Left lung (tissue), 10 donors: ENCODE data around the gene CHKB. TPM values are rescaled to one million over a fixed set of nuclear protein-coding genes. Genes with fewer than 3 reads are reported as not detected.

Source experiments
- ATAC-seq: fragments of 200-7000 bp; cut with Tn5 transposase; one replicate; pipeline ENCODE4 v1.9.1; 2020; ENCODE audit warnings: moderate library complexity
- DNase-seq, 4 donors: peaks; one replicate each; pipeline ENCODE4 v3.0.0-alpha.2; 2013 to 2020
- H3K27ac ChIP-seq, 2 donors: fragments of 200-600 bp; sonication (generic) in 1 of 2; one replicate each; pipeline versions ENCODE4 v1.5.0 to v1.8.0; 2020 to 2021
- H3K27me3 ChIP-seq, 2 donors: fragments of 200-600 bp; sonication (generic) in 1 of 2; one replicate each; pipeline versions ENCODE4 v1.5.0 to v1.8.0; 2020 to 2021
- H3K36me3 ChIP-seq, 2 donors: fragments of 200-600 bp; sonication (generic) in 1 of 2; one replicate each; pipeline versions ENCODE4 v1.5.0 to v1.8.0; 2020 to 2021
- H3K4me1 ChIP-seq, 2 donors: fragments of 200-600 bp; one replicate each; pipeline ENCODE4 v1.8.0; 2021
- H3K4me3 ChIP-seq, 2 donors: fragments of 200-600 bp; sonication (generic) in 1 of 2; one replicate each; pipeline versions ENCODE4 v1.5.0 to v1.8.0; 2020 to 2021; ENCODE audit warnings: mild to moderate bottlenecking in 1 of 2
- H3K9me3 ChIP-seq, 2 donors: fragments of 200-600 bp; sonication (generic) in 1 of 2; one replicate each; pipeline versions ENCODE4 v1.5.0 to v1.8.0; 2020 to 2021
- intact Hi-C, 2 donors: fragments of 100-400 bp; cut with DNase I; formaldehyde crosslinking; loops; one replicate each; pipeline versions ENCODE4 v1.11.2 to v1.14.2; 2022
- polyA plus RNA-seq, 6 donors: library from polyadenylated mRNA; unstranded; fragments of 120-200 nt; gene quantifications; one replicate each; pipeline ENCODE4 v1.2.1, GENCODE V29; 2013; ENCODE audit not compliant: insufficient read length in 6 of 6
- total RNA-seq, 2 donors: library from RNA; stranded (reverse); fragmentation: NEBNext Ultra II Directional; extraction: Animal tissue kit (Norgen Biotek cat#: 25700); gene quantifications; one replicate each; pipeline ENCODE4 v1.2.1, GENCODE V29; 2021
- TF ChIP-seq, protein P1 (sequence below), 2 donors: fragments of 200-600 bp; sonication (generic) in 1 of 2; IDR thresholded peaks; one replicate each; pipeline versions ENCODE4 v1.5.0 to v1.8.0; 2021; ENCODE audit warnings: antibody characterized with exemption in 2 of 2
- donor health status: DM: no; HTN: yes; CAD: no.
- donor health status: DM: no; HTN: no; CAD: no.

CHKB gene
- total and polyA plus RNA-seq, 8 donors = 67.4 to 94.0 (median 83.8) TPM

DNA sequence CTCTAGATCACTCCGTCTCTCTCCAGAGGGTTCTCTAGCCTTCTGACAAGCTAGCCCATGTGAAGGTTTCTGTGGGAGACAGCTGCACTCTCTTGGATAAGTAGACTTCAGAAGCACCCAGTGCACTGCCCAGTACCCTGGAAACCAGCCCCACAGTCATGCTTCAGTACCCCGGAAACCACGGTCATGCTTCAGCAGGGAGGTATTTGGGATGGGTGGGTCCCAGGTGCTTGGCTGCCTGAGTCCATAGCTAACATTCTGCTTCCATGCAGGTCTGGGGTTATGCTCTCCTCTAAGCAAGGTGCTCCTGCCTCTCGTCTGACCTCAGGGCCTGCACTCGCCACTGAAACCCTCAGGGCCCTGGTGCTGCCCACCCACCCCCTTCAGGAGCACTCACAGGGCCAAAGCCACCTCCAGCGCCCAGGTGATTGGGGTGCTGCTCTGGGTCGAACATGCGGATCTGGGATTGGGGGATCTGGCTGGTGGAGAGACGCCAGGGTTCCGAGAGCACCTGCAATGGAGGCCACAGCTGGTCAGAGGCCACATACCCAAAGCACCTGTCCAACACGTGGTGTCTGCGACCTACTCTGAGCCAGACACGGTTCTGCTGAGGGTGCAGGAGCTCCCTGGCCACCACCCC lies 12.6 kb downstream of the CHKB start:
- Histone ChIP-seq H3K27me3 (no peaks in the 10 kb centered on the region), H3K9me3 (no peaks in the 10 kb centered on the region), H3K4me3 (no peak overlapping the region), H3K27ac (no peak overlapping the region), H3K36me3 (peaks cover 0 to 63% of the 10 kb centered on the region in 2 donors), H3K4me1 (no peaks in the 10 kb centered on the region)
- ATAC-seq = no peak
- DNase-seq = no peak
- intact Hi-C loops = no loop called here
- TF ChIP-seq, protein P1, sequence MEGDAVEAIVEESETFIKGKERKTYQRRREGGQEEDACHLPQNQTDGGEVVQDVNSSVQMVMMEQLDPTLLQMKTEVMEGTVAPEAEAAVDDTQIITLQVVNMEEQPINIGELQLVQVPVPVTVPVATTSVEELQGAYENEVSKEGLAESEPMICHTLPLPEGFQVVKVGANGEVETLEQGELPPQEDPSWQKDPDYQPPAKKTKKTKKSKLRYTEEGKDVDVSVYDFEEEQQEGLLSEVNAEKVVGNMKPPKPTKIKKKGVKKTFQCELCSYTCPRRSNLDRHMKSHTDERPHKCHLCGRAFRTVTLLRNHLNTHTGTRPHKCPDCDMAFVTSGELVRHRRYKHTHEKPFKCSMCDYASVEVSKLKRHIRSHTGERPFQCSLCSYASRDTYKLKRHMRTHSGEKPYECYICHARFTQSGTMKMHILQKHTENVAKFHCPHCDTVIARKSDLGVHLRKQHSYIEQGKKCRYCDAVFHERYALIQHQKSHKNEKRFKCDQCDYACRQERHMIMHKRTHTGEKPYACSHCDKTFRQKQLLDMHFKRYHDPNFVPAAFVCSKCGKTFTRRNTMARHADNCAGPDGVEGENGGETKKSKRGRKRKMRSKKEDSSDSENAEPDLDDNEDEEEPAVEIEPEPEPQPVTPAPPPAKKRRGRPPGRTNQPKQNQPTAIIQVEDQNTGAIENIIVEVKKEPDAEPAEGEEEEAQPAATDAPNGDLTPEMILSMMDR (IDR thresholded peaks at IDR 0.05) = no peak

DNA sequence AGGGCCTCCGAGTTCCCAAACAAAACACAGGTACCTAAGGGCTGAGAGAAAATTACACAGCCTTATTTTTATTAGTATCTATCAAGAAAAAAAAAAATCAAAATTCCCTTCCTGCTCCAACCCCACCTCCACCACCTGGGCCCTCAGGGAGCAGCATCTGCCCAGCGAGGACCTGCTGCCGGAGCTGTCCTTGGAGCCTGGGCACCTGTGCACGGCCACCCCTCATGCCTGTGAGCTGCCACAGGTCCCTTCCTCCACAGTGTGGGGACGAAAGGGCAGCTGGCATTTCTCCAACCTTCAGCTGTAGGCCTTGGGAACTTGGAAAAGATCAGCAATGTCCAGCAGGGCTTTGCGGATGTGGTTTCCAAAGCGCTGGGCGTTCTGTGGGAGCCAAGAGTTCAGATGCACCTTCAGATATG lies 13.6 kb downstream of the CHKB start:
- ATAC-seq (no peak), DNase-seq (no peak)
- Histone ChIP-seq H3K4me3 (no peak overlapping the region), H3K27ac (no peak overlapping the region), H3K4me1 (no peaks in the 10 kb centered on the region), H3K27me3 (no peaks in the 10 kb centered on the region), H3K9me3 (no peaks in the 10 kb centered on the region), H3K36me3 (peaks cover 0 to 61% of the 10 kb centered on the region in 2 donors)
- TF ChIP-seq, protein P1 (IDR thresholded peaks at IDR 0.05) = no peak
- intact Hi-C loops = no loop called here

DNA sequence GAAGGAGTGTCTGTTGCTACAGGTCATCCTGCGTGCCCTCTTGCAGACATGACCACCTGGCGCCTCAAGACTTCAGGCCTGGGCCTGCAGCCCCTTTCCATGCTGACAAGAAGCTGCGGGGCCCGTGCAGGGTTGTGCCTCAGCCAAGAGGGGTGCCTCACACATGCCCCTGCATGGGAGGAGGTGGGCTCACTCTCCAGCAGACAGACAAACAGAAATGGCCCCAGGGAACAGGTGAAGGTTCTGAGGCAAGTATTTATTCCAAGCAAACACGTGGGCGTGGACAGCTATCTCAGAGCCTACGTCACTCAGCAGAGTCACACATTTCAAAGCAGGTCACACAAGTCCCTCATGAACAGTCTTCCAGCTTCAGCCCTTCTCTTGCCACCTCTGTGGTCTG lies 14.0 kb downstream of the CHKB start:
- intact Hi-C loops = no loop called here
- DNase-seq (no peak), ATAC-seq (no peak)
- TF ChIP-seq, protein P1 (IDR thresholded peaks at IDR 0.05) = no peak
- Histone ChIP-seq H3K36me3 (peaks cover 0 to 57% of the 10 kb centered on the region in 2 donors), H3K9me3 (no peaks in the 10 kb centered on the region), H3K4me1 (peaks cover 0 to 4% of the 10 kb centered on the region in 2 donors), H3K27me3 (no peaks in the 10 kb centered on the region), H3K27ac (no peak overlapping the region), H3K4me3 (no peak overlapping the region)

DNA sequence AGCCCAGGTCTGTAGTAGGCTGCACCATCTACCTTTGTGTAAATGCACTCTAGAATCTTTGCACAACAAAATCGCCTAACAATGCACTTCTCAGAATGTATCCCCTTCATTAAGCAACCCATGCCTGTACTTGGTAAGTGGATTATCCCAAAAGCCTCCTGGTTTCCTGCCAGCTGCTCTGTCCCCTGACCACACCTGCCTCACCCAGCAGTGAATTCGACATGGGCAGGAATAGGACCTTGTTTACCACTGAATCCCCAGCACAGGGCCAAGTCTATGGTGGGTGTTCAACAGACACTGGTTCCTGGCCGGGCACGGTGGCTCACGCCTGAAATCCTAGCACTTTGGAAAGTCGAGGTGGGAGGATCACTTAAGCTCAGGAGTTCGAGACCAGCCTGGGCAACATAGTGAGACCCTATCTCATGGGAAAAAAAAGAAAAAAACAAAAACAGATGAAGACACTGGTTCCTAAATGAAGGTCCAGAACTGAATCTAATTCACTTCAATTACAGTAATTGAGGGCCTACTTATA lies 14.9 kb downstream of the CHKB start:
- H3K36me3 ChIP-seq = peaks cover 0 to 49% of the 10 kb centered on the region in 2 donors
- intact Hi-C loops = no loop called here
- no peaks in the 10 kb centered on the region for H3K27me3 ChIP-seq
- no peak overlapping the region for H3K4me3 ChIP-seq
- DNase-seq (no peak), ATAC-seq (no peak)
- no peaks in the 10 kb centered on the region for H3K9me3 ChIP-seq
- no peak overlapping the region for H3K27ac ChIP-seq
- peaks cover 0 to 8% of the 10 kb centered on the region in 2 donors for H3K4me1 ChIP-seq
- TF ChIP-seq, protein P1 (IDR thresholded peaks at IDR 0.05) = no peak

DNA sequence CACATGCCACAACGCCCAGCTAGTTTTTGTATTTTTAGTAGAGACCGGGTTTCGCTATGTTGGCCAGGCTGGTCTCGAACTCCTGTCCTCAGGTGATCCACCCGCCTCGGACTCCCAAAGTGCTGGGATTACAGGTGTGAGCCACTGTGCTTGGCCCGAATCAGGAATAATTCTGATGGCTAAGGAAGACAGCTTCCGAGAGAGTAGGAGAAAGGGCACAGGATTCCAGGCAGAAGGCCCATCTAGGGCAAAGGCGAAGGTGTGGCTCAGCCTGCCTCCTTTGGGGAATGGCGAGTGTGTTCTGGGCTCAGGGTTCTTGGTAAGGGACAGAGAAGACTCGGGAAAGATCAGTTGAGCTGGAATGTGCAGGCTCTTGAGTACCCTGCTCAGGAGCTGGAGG lies 18.4 kb downstream of the CHKB start:
- Histone ChIP-seq H3K9me3 (no peaks in the 10 kb centered on the region), H3K4me3 (no peak overlapping the region), H3K27me3 (no peaks in the 10 kb centered on the region), H3K36me3 (peaks cover 0 to 14% of the 10 kb centered on the region in 2 donors), H3K27ac (no peak overlapping the region), H3K4me1 (peaks cover 0 to 8% of the 10 kb centered on the region in 2 donors)
- ATAC-seq (no peak), DNase-seq (no peak)
- TF ChIP-seq, protein P1 (IDR thresholded peaks at IDR 0.05) = no peak
- intact Hi-C loops = no loop called here
